Body of pancreas (tissue), 4 donors: Measurements from ENCODE around the gene CRIP1.

Experiments used
- CTCF ChIP-seq, 7 experiments: fragments of 450-650 bp in 4 of 7; fragments of 200-600 bp in 3 of 7; sonication (generic) in 3 of 7; IDR thresholded peaks; one replicate each; pipeline ENCODE4 v1.5.1; 2016 to 2019; ENCODE audit warnings: antibody characterized with exemption in 7 of 7
- POLR2A ChIP-seq, 3 donors: fragments of 450-650 bp; IDR thresholded peaks; one replicate each; pipeline ENCODE4 v1.6.1; 2016; ENCODE audit warnings: antibody characterized with exemption in 3 of 3, mild to moderate bottlenecking in 2 of 3

GRCh38 chr14:105467942-105468471 lies 18.7 kb upstream of the CRIP1 start:
- TF ChIP-seq POLR2A (IDR thresholded peaks at IDR 0.05) (no peak), CTCF (IDR thresholded peaks at IDR 0.05) (no peak)
